GM12878 (cell line): ENCODE measurements around the gene PPDPF. TPM values are rescaled to one million over a fixed set of nuclear protein-coding genes. Genes with fewer than 3 reads are reported as not detected.

Experiments
- BCLAF1 ChIP-seq: fragments of 450-650 bp; IDR thresholded peaks from 2 replicates; pipeline ENCODE4 v1.6.1; 2017; ENCODE audit warnings: antibody characterized with exemption, mild to moderate bottlenecking, moderate library complexity
- CBX5 ChIP-seq: sonication (generic); IDR thresholded peaks from 2 replicates; pipeline ENCODE4 v1.6.1; 2016; ENCODE audit warnings: low read depth, moderate library complexity, mild to moderate bottlenecking, inconsistent platforms
- ESRRA ChIP-seq: IDR thresholded peaks from 2 replicates; pipeline ENCODE4 v1.6.1; 2012; ENCODE audit warnings: mild to moderate bottlenecking, low read length, improper control_type of control experiment
- FOXM1 ChIP-seq: IDR thresholded peaks from 2 replicates; pipeline ENCODE4 v1.6.1; 2012; ENCODE audit warnings: low read depth, mild to moderate bottlenecking, inconsistent platforms, low read length, moderate library complexity
- HCFC1 ChIP-seq: fragments of 150-350 bp; IDR thresholded peaks from 2 replicates; pipeline ENCODE4 v1.6.1; 2014; ENCODE audit warnings: low read length
- HSF1 ChIP-seq: fragments of 150-350 bp; IDR thresholded peaks from 2 replicates; pipeline ENCODE4 v1.6.1; 2014; ENCODE audit warnings: mild to moderate bottlenecking, low read depth, low read length
- LARP7 ChIP-seq: fragments of 450-650 bp; IDR thresholded peaks from 2 replicates; pipeline ENCODE4 v1.6.1; 2017; ENCODE audit warnings: mild to moderate bottlenecking
- MAX ChIP-seq: IDR thresholded peaks from 2 replicates; pipeline ENCODE4 v1.6.1; 2012; ENCODE audit warnings: low read depth, low read length, improper control_type of control experiment
- MXI1 ChIP-seq: fragments of 150-350 bp; IDR thresholded peaks from 2 replicates; pipeline ENCODE4 v1.6.1; 2011; ENCODE audit warnings: low read depth, mild to moderate bottlenecking, inconsistent platforms, low read length, improper control_type of control experiment
- NFYA ChIP-seq: IDR thresholded peaks from 2 replicates; pipeline ENCODE4 v1.6.1; 2011; ENCODE audit warnings: low read depth, mild to moderate bottlenecking, low read length, improper control_type of control experiment, borderline replicate concordance
- PBX3 ChIP-seq: IDR thresholded peaks from 2 replicates; pipeline ENCODE4 v1.6.1; 2011; ENCODE audit warnings: mild to moderate bottlenecking, low read depth, low read length, moderate library complexity; ENCODE audit not compliant: insufficient replicate concordance
- RBBP5 ChIP-seq: fragments of 200-600 bp; sonication (generic); conservative IDR thresholded peaks from 2 replicates; pipeline ENCODE4 v1.6.1; 2016
- RELA ChIP-seq: fragments of 450-650 bp; IDR thresholded peaks from 2 replicates; pipeline ENCODE4 v1.8.0; 2014; ENCODE audit warnings: borderline replicate concordance; ENCODE audit not compliant: partially characterized antibody
- SMC3 ChIP-seq: IDR thresholded peaks from 2 replicates; pipeline ENCODE4 v1.6.1; 2011; ENCODE audit warnings: low read length, improper control_type of control experiment, borderline replicate concordance
- STAT3 ChIP-seq: IDR thresholded peaks from 2 replicates; pipeline ENCODE4 v1.6.1; 2011; ENCODE audit warnings: low read depth, low read length, improper control_type of control experiment
- ZBTB11 ChIP-seq: fragments of 450-650 bp; formaldehyde crosslinking; IDR thresholded peaks from 2 replicates; pipeline ENCODE4 v1.5.0; 2022; ENCODE audit warnings: mild to moderate bottlenecking, missing genetic modification characterization
- ZBTB33 ChIP-seq: fragments of 450-650 bp; IDR thresholded peaks from 2 replicates; pipeline ENCODE4 v1.6.1; 2017; ENCODE audit warnings: mild to moderate bottlenecking
- ZNF217 ChIP-seq: fragments of 450-650 bp; IDR thresholded peaks from 2 replicates; pipeline ENCODE4 v1.6.1; 2017; ENCODE audit warnings: antibody characterized with exemption, mild to moderate bottlenecking
- ZNF24 ChIP-seq: fragments of 450-650 bp; IDR thresholded peaks from 2 replicates; pipeline ENCODE4 v1.6.1; 2017; ENCODE audit warnings: antibody characterized with exemption, mild to moderate bottlenecking
- polyA plus RNA-seq, 11 experiments: library from polyadenylated mRNA; depleted of rRNA in 4 of 11; unstranded in 6 of 11; stranded (reverse) in 5 of 11; fragments of >200 nt; fragmentation: Nextera tagmentation in 4 of 11; fragmentation: Illumina TruSeq in 1 of 11; extraction: Ambion mirVana in 4 of 11; extraction: Trizol in 1 of 11; gene quantifications; 1 replicate in 1 of 11; 2 replicates in 10 of 11; pipeline versions ENCODE4 v1.2.1 to v1.2.3, GENCODE V29; 2011 to 2016; ENCODE audit warnings: inconsistent platforms in 2 of 11, missing spikeins in 2 of 11, low read depth in 1 of 11
- total RNA-seq, 4 experiments: library from RNA; depleted of rRNA in 3 of 4; stranded (reverse); fragments of >200 nt in 3 of 4; fragmentation: Illumina TruSeq in 1 of 4; extraction: Trizol in 1 of 4; gene quantifications; 2 replicates each; pipeline versions ENCODE4 v1.2.1 to v1.2.3, GENCODE V29; 2013 to 2021

PPDPF gene
- total and polyA plus RNA-seq, 10 of the 15 experiments (the other 5 are each of a cell fraction or from before 2014, with no cell fraction given): 0.32 to 154 (median 22.8) TPM

GRCh38 chr20:63552481-63553249 lies 32.1 kb downstream of the PPDPF start (continued):
- TF ChIP-seq ZBTB11 (no peak), BCLAF1 (no peak), ZNF217 (0 out of 2 replicates have a peak, but pooled peaks have one; percentile 24), NFYA (no peak), HCFC1 (no peak), MAX (no peak), CBX5 (no peak), STAT3 (no peak), PBX3 (no peak), ZBTB33 (no peak), HSF1 (no peak), FOXM1 (no peak), SMC3 (no peak), RBBP5 (no peak), MXI1 (no peak), ESRRA (no peak), RELA (no peak), ZNF24 (no peak), LARP7 (0 out of 2 replicates have a peak, but pooled peaks have one; percentile 22)
